Neutrophil (primary cell): ENCODE results near the gene C6orf58.

Source experiments
- H3K27ac ChIP-seq: fragments of 200-600 bp; sonication (generic); 2 replicates; pipeline ENCODE4 v1.5.1; 2016; ENCODE audit warnings: mild to moderate bottlenecking, moderate library complexity
- H3K27me3 ChIP-seq: fragments of 200-600 bp; sonication (generic); 2 replicates; pipeline ENCODE4 v1.6.0; 2016; ENCODE audit warnings: mild to moderate bottlenecking
- H3K36me3 ChIP-seq: fragments of 200-600 bp; sonication (generic); 2 replicates; pipeline ENCODE4 v1.5.1; 2017
- H3K4me1 ChIP-seq, 2 experiments: fragments of 200-600 bp in 1 of 2; sonication (generic) in 1 of 2; 1 replicate in 1 of 2; 2 replicates in 1 of 2; pipeline versions ENCODE4 v1.5.1 to v1.6.1; 2013 to 2016; ENCODE audit warnings: low read depth in 1 of 2, low read length in 1 of 2, mild to moderate bottlenecking in 1 of 2, moderate library complexity in 1 of 2; ENCODE audit not compliant: control insufficient read depth in 1 of 2, insufficient read depth in 1 of 2
- H3K4me3 ChIP-seq, 2 experiments: fragments of 200-600 bp in 1 of 2; sonication (generic) in 1 of 2; 1 replicate in 1 of 2; 2 replicates in 1 of 2; pipeline ENCODE4 v1.5.1; 2013 to 2016; ENCODE audit warnings: low read depth in 1 of 2, low read length in 1 of 2, mild to moderate bottlenecking in 1 of 2, moderate library complexity in 1 of 2
- H3K9me3 ChIP-seq: fragments of 200-600 bp; sonication (generic); 2 replicates; pipeline ENCODE4 v1.5.1; 2016
- TF ChIP-seq, protein P1 (sequence below): fragments of 200-600 bp; sonication (generic); IDR thresholded peaks from 2 replicates; pipeline ENCODE4 v1.5.1; 2016; ENCODE audit warnings: antibody characterized with exemption

The C6orf58 gene

DNA sequence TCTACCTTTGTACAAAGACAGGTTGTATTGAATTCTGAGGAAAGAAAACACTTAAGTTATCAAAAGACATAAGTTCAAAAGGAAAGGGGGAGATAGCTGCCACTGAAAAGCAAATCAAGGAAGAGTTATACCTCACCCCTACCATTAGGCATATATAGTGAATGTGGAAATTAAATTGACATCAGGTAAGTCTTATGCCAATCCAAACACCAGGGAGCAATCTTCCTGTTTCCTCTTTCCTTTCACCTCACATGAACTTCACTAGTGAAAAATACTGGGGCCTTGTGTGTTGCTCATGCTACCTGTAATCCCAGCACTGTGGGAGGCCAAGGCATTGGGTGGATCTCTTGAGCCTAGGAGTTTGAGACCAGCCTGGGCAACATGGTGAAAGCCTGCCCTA is 10.9 kb upstream of the C6orf58 start:
- Histone ChIP-seq H3K4me3 (no peak overlapping the region), H3K4me1 (no peaks in the 10 kb centered on the region), H3K9me3 (no peaks in the 10 kb centered on the region), H3K36me3 (no peaks in the 10 kb centered on the region), H3K27me3 (no peaks in the 10 kb centered on the region), H3K27ac (no peak overlapping the region)
- TF ChIP-seq, protein P1, sequence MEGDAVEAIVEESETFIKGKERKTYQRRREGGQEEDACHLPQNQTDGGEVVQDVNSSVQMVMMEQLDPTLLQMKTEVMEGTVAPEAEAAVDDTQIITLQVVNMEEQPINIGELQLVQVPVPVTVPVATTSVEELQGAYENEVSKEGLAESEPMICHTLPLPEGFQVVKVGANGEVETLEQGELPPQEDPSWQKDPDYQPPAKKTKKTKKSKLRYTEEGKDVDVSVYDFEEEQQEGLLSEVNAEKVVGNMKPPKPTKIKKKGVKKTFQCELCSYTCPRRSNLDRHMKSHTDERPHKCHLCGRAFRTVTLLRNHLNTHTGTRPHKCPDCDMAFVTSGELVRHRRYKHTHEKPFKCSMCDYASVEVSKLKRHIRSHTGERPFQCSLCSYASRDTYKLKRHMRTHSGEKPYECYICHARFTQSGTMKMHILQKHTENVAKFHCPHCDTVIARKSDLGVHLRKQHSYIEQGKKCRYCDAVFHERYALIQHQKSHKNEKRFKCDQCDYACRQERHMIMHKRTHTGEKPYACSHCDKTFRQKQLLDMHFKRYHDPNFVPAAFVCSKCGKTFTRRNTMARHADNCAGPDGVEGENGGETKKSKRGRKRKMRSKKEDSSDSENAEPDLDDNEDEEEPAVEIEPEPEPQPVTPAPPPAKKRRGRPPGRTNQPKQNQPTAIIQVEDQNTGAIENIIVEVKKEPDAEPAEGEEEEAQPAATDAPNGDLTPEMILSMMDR, result no peak

DNA sequence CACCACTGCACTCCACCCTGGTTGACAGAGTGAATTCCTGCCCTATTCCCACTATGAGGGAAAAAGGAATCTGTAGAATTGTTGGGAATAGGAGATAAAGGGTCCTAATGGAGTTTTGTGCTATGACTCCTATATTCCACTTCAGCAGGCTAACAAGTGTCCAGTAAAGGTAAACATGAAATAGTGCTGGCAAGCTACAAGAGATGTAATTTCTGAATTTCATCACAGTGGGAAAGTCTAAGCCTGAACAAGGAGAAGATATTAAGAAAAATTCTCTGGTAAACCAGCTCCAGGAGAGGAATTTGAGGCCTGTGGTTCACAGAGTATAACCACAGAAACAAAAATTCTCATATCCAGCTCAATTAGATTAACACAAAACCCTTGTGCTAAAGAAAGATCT is 10.3 kb upstream of the C6orf58 start:
- Histone ChIP-seq H3K27me3 (no peaks in the 10 kb centered on the region), H3K36me3 (no peaks in the 10 kb centered on the region), H3K4me3 (no peak overlapping the region), H3K4me1 (no peaks in the 10 kb centered on the region), H3K9me3 (no peaks in the 10 kb centered on the region), H3K27ac (no peak overlapping the region)
- TF ChIP-seq, protein P1, result no peak

DNA sequence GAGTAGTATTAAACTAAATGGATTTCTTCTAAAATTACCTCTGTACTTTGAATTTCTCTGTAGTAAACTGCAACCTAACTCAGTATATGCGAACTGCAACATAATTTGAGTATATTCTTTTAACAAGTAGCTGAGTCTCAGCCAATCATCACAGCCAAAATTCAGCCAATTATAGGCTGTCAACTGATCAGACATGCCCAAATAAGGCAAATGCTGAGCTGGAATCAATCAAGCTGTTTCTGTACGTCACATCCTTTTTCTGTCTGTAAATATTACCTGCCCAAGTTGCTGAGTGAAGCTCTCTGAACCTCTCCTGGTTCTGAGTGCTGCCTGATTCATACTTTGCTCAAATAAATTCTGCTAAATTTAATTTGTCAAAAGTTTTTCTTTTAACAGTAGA is 9.5 kb upstream of the C6orf58 start:
- Histone ChIP-seq H3K4me1 (no peaks in the 10 kb centered on the region), H3K4me3 (no peak overlapping the region), H3K27me3 (no peaks in the 10 kb centered on the region), H3K36me3 (no peaks in the 10 kb centered on the region), H3K9me3 (no peaks in the 10 kb centered on the region), H3K27ac (no peak overlapping the region)
- TF ChIP-seq, protein P1, result no peak

DNA sequence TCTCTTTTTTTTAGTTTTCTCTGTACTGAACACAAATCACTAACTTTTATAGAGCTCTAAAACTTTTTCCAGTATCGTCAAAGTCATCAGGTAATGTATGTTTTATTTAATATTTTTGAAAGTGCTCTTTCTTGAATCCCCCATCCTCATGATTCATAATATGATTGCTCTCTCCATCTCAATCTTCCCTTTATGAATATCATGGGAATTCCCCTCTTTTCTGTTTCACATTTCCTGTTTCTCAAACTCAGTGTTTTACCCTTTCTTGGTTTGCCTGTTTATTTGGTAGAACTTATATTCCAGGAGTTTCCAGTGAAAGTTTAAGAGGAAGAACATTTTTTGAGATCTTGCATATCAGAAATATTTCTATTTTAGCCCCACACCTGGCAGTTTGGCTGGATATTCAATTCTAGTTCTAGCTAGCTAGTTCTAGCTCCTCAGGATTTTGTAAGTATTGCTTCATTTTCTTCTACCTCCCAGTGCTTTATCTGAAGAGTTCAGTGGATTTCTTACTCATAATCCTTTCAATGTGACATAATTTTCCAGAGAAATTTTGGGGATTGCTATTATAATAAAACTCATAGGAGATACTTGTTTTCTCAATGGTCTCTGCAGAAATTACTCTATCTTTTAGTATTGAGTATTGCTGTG is 6.1 kb upstream of the C6orf58 start:
- H3K4me1 ChIP-seq, result no peaks in the 10 kb centered on the region
- H3K27ac ChIP-seq, result no peak overlapping the region
- no peak overlapping the region for H3K4me3 ChIP-seq
- TF ChIP-seq, protein P1, result no peak
- no peaks in the 10 kb centered on the region for H3K36me3 ChIP-seq
- no peaks in the 10 kb centered on the region for H3K27me3 ChIP-seq
- H3K9me3 ChIP-seq, result no peaks in the 10 kb centered on the region

DNA sequence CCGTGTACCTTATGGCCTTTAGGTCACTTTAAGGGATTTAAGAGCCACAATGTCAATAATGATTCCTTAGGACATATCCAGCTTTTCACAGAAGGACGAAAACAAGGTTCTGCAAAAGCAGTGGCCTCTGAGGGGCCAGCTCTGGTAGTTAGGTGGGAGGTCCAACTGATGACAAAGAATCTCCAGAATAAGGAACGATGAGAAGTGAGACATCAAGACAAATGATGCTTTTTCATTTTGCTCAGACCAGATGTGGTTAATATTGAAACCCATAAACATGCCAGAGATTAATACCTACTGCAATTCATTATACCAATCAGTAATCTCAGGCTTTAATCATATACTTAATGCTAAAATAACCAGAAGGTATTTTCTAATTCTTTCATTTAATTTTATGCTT is 1.9 kb downstream of the C6orf58 start:
- Histone ChIP-seq H3K4me3 (no peak overlapping the region), H3K27ac (no peak overlapping the region), H3K27me3 (no peaks in the 10 kb centered on the region), H3K9me3 (no peaks in the 10 kb centered on the region), H3K4me1 (no peaks in the 10 kb centered on the region), H3K36me3 (no peaks in the 10 kb centered on the region)
- TF ChIP-seq, protein P1, result no peak
